NCI-H187 (cell line): ENCODE results near the gene FADS6.

Source experiments
- DNase-seq, 2 experiments: peaks; one replicate each; lab custom pipeline; 2025; lab: John Stamatoyannopoulos, UW

Gene FADS6

DNA sequence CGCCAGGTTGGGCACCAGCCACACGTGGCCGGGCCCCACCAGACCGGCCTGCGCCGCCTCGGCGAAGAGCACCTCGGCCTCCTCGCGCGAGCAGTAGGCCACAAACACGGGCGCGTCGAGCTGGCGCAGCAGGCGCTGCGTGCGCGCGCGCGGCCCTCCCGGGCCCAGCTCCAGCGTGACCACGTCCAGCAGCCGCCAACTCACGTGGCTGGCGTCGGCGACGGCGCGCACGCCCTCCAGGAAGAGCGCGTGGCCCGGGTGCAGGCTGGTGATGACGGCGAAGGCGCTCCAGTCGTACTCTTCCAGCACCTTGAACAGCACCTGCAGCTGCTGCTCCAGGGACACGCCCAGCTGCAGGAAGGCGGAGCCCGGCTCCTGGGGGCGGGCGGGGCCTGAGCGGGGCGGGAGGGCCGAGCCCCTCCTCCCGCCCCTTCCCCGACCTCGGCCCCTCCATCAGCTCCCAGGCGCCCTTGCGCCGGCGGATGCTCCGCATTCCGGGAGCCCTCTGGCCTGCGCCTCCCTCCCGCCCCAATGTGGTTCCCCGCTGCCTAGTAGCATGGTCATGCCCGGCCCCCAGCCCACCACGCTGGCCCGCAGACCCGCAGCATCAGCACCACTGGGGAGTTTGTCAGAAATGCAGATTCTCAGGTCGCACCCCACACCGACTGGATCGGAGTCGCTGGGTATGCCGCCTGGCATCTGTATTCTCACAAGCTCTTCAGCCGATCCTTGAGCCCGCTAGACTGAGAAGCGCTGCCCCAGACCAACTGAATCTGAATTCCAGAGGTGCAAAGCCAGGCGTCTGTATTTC lies 41.0 kb downstream of the FADS6 start:
- no peak for DNase-seq

DNA sequence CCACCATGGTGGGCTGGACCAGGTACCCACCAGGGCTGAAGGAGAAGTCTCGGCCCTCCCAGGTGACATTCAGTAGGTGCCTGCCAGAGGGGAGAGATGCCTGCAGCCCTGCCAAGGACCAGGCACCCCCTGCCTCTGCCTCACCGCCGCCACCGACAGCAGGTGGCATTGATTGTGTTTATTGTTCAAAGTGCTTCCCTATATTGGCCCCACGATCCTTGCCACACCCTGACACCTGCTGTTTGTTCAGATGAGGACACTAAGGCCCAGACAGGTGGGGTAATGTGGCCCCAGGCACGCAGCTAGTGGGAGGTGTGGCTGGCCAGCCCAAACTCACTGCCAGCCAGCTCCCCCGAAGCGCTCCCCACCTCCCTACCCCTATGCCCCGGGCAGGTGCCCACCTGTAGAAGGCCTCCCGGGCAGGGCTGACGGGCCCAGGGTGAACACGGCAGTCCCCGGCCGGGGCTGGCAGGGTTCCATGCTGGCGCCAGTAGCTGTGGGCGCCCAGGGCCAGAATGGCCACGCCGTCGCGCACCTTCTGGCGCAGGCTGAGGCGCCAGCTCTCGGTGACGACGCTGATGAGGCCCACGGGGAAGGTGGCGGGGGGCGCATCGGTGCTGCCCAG lies 41.7 kb downstream of the FADS6 start:
- peak; percentile 18 to 52 for DNase-seq

DNA sequence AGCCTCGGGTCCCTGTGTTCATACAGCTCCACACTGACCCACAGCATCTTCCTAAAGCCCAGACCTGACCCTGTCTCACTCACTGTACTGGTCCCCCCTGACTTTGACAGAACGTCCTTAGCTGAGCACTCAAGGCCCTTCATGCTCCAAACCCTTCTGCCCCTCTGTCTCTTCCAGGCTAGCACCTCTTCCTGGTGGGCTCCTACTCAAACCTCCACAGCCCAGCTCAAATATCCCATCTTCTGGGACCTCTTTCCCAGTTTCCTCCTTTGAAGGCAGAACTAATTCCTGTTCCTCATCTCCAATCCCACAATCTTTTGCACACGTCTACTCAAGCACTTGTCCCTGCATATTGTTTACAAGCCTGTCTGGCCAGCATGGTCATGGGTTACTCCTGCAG lies 42.5 kb downstream of the FADS6 start:
- no peak for DNase-seq

DNA sequence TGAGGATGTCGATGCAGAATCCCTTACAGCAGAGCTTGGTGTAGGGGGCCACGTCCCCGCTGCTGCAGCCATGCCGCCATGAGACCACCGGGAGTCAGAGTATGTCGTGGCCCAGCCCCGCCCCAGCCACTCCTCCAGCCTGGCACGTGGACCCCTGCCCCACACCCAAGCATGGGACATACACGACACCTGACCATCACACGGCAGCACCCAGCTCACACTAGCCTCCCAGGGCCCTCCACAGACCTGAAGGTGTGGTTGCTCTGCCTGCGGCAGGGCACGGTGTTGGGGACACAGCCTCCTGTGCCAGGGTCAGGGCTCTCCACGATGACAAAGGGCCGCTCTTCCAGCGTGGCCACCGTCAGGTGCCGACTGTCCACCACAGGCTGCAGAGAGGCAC lies 43.1 kb downstream of the FADS6 start:
- no peak for DNase-seq

DNA sequence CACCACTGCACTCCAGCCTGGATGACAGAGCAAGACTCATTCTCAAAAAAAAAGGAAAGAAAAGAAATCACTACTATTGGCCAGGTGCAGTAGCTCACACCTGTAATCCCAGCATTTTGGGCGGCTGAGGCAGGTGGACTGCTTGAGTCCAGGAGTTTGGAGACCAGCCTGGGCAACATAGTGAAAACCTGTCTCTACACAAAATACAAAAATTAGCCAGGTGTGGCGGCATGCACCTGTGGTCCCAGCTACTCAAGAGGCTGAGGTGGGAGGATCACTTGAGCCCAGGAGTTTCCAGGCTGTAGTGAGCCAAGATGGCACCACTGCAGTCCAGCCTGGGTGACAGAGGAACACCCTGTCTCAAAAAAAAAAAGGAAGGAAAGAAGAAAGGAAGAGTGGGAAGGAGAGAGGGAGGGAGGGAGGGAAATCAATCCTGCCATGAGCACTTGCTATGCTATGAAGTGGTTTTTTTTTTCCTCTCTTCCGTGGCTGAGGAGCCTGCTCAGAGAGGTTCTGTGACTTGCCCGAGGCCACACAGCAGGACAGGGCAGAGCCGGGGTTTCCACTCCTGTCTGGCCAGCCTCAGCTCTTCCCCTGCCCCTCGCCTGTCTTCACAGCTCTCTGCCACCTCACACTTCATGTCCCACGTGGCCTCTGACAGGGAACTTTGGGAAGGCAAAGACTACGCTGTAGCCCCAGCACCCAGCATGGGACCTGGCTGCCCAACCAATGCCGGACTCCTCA lies 44.6 kb downstream of the FADS6 start:
- DNase-seq: no peak

DNA sequence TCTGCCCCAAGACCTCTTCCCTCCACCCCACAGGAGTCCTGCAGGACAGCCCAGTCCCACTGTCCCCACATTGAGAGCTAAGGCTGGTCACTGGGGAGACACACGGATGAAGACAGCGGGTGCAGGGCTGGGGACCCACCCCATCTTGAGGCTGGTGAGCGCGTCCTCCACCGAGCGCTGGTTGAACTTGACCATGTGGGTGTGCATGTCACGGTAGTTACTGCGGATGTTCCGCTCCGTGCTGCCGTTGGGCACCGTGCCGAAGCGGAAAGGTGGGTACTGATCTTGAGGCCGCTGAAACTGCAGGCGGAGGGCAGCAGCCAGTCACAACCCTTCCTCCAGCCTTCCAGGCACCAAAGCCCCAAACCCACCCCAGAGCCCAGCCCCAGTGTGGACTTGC lies 46.8 kb downstream of the FADS6 start:
- no peak for DNase-seq

DNA sequence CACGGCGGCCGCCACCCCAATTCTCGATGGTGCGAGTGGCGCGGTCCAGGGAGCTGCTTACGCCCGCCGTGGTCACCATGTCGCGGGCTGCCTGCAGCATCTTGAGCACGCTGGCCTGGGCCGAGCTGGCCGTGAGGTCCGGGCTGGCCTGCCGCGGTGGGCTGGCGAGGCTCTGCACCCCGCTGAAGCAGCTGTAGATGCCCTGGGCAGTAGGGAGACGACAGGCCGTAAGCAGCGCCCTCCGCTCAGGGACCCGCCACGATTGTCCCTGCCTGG lies 50.1 kb downstream of the FADS6 start:
- DNase-seq: no peak

DNA sequence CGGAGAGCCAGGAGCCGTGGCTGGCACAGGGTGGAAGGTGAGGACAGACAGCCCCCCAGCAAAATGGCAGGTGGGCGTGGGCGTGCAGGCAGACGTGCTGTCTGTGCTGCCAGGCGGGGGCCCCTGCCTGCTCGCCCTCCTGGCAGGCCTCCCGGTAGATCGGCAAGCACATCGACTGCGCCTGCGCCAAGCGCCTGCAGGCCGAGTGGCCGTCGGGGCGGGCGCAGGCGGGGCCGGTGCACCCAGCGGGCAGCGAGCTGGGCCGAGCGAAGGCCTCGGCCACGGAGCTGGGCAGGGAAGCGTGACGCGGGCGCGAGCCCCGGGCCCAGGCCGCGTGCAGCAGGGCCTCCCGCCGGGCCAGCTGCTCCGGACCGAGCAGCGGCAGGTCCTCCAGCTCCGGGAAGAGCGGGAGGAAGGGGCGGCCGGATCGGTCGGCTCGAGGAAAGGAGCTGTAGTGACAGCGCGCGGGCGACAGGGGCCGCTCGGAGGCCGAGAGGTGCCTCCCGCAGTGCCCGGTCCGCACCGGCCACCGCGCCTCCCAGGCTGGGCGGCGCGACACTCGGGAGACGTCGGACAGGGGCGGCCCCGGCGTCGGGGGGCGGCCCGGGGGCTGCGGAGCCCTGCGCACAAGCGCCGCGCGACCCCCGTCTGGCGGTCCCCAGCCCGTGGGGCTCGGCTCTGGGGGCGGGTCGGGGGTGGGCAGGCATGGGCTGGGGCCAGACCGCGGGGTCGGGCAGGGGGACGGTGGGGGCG lies 50.7 kb downstream of the FADS6 start:
- DNase-seq: peak in 1 of 2 experiments; percentile 17

DNA sequence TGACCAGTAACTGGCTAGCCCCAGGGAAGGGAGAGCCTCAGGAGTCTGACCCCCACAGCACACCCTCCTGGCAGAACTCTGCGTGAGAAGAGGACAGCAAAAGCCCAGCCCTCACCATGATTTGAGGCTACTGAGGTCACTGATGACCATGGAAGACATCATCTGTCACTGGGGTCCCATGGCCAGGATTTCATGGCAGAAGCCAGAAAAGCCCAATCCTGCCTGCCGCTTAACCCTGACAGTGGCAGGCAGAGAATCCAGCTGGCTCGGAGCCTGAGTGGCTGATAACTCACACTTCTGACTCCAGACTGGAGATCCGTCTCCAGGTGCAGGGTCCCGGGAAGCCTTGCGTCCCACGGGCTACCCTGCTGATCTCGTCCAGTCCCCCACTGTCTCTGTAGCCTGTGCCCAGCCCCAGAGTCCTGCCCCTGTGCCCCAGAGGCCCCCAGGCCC lies 51.3 kb downstream of the FADS6 start:
- DNase-seq: no peak

DNA sequence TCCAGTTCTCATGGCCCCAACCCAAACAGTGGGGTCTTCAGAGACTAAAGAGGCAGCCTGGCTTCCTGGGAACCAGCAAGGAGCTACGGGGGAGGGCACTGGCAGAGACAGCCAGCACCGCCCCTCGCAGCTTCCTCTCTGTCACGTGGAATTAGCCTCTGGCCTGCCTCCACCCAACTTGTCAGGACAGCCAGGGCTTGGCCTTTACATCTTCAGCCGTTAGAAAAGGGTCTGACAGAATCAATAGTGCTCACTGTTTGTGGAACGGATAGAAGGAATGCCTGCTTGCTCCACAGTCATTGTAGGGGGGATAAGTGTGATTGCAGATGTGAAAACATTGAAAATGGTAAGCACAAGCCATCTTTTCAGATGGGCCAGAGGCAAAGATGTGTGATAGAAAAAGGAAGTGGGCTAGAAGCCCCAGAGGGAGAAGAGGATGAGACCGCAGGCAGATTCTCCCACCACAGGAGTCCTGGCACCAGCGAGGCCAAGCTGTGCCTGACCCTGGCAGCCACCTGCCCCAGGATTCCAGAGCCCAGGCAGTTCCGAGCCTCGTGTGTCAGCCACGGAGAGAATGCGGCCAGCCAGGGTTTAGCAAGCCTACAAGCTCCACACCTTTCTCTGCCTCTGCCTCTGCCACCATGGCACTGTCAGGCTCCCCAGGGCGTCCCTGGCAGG lies 52.3 kb downstream of the FADS6 start:
- DNase-seq: no peak

DNA sequence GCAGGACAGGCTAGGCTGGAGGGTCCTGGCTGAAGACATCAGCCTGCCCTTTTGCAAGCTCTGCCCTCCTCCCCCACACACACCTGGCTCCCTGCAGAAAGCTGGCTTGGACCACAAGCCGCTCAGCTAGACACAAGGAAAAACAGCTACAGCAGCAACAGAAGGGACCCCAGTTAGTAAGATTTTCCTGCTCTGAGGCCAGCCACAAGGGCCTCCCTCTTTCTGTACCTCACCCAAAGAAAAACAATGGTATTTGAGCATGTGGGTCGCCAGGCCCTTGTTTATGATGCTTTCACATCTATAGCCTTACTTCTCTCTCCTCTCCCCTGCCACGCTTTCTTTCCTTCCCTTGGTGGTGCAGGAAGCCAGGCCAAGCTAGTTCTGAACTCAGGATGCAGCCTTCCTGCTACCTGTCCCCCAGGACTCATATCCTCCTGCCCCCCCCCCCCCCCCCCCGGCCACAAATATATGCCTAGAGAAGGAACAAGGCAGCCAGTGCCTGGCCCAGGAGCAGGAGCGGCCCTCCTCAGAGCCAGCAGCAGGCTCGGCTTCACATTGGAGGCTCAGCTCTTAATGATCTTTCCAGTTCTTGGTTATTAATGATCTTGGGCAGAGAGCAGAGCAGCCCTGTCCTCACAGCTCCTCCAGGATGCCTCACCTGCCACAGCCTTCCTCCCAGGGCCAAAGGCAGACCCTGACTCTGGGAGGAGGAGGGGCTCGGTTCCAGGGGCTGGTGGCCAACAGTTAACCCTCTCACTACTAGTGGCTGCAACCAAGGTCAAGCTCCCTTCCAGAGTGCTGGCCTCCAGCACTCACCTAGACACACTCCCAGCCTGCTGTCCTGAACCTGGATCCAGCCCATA lies 53.2 kb downstream of the FADS6 start:
- no peak for DNase-seq

DNA sequence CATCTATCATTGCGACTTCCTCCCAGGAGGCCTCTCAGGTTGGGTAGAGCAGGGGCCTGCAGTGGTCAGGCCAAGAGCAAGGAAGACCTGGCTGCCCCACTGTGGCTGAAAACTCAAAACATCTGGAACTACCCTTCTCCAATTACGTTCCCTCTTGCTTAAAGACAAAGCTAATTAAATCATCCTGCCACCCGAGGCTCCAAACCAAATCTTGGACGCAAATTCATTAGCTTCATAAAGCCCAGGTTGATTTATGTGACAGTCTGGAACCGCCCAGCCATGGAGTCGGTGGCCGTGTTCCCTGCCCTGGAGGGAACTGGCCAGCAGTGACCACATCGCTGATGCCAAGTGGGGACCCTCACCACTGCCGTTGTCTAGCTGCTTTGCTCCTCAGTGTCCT lies 55.2 kb downstream of the FADS6 start:
- DNase-seq: no peak

DNA sequence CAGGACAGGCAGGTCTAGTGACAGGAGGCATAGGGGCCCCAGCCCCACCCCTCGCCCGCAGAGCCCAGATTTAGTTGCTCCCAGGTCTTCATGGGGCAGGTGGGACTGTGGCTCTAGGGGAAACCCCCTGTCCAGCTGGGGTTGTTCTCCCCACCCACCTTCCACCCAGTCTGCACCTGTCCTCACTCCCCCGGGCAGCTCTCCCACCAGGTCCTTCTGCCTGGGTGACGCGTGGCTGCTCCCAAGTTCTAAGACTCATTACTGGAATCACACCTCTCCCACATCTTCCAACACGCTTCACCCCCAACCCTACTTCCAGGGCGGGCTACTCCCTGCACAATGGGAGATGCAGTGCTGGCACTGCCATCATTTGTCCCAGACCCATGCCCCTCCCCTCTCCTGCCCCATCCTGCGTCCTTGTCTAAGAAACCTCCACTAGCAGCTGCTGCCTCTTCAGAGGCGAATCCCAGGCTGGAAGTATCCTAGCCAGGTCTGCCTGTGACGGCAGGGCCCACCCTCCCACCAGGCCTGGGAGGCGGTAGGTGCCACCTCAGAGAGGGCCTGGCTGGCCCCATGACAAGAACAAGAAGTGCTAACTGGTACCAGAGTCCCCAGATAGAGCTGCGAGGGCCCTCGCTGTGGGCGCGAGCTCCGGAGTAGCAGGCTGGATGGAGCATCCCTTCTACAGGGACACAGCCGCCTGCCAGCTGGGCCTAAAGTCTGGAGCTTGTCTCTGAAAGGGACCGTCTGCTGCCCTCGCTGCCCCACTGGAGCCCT lies 56.6 kb downstream of the FADS6 start:
- no peak for DNase-seq

DNA sequence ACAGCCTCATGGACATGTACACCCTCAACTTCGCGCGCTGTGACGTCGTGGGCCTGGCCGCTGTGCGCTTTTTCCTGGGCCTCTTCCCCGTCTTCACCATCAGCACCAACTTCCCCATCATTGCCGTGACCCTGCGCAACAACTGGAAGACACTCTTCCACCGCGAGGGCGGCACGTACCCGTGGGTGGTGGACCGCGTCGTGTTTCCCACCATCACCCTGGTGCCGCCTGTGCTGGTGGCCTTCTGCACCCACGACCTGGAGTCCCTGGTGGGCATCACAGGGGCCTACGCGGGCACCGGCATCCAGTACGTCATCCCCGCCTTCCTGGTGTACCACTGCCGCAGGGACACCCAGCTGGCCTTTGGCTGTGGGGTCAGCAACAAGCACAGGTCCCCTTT lies 57.2 kb downstream of the FADS6 start:
- DNase-seq: no peak

DNA sequence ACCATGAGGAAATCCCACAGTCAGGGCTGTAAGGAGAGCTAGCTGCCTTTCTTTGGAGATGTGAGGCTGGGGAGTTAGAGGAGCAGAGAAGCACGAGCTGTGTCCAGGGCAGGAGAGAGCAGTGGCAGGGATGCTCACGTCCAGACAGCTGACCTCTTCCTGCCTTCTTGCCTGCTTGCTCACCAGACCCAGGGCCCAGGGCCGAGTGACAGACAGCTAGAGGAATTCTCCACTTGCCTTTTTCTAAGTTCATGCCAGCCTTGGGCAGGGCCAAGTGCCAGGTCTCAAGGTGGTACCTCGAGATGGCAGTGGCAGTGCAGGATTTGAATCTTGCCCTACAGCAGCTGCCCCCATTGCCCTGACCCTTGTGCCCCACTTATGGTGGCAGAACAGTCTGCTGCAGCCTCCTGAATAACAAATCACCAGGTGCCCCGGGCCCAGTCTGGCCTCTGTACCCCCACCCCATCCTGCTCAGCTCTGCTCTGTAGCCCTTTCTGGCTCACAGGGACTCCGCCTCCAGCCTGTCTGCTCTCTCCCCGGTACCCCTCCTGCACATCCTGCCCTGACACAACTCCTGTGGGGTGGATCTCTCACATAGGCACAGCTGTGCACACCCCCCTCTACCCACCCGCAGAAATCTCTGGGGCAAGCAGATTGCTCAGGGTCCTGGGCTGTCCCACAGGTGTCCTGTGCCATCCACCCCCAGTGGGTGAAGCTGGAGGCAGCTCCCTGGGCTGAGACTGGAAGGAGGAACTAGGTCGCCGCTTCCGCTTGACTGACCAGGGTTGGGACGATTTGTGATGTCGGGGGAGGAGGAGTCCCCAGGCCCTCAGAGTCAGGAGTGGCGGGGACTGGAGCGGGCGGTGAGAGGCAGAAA lies 59.7 kb downstream of the FADS6 start:
- DNase-seq: no peak

DNA sequence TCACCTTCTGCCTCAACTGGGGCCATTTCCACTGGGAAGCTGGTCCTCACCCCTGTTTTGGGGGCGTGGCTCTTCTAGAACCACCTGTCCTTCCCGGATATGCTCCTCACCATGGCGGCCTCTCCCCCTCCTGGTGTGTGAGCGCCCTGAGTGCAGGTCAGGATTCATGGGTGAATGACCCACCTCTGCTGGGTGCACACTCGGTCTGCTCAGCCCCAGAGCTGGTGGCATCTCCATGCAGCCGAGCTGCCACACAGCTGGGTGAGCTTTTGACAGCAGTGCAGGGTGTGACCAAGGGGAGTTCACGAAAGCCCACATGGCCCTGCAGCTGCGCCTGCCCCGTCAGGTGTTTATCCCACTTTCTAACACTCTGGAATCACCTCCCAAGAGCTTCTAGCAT lies 61.0 kb downstream of the FADS6 start:
- DNase-seq: no peak

DNA sequence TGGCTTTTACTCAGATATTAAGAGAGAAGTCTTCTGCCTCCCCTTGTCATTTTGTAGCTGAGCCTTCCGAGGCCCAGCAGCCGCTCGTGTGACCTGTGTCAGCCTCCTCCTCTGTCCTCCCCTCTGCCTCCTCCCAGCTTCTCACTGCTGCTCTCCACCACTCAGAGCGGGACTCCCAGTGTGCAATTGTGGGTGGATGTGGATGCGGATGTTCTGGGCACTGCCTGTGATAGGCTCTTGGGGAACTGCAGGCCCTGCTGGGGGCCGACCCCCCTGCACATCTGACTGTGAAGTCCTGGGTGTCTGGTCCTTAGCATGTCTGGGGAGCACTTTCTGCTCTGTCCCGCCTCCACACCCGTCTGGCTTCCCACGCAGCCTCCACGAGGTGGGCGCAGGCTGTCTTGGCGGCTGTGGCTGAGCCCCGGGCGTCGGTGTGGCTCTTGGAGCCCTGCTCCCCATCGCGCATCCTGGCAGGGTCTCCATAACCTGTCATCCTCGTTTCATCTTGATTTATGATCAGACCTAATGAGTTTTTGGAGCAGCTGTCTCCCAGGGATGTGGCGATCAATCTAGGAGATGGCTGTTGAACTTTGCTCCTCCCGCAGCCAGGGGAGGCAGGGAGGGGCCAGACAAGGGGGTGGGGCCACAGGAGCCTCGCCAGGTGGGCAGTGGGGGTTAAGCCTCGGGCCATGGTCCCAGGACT lies 61.8 kb downstream of the FADS6 start:
- no peak for DNase-seq

DNA sequence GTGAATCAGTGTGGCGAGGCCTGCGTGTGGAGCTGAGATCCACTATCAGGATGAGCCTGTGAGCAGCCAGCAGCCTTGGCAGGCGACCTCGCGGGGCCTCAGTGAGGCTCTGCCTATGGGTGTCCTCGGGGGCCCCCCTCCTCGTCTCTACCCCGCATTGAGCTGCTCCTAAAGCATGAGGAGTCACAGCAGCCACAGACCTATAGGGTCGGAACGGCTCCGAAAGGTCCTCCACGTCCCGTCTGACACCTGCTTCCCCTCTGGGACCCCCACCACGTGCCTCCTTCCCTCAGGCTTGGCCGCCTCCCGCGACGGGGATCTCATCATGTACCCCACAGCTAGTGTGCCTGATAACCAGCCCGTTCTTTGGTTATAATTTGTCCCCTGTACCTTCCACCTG lies 62.6 kb downstream of the FADS6 start:
- no peak for DNase-seq

DNA sequence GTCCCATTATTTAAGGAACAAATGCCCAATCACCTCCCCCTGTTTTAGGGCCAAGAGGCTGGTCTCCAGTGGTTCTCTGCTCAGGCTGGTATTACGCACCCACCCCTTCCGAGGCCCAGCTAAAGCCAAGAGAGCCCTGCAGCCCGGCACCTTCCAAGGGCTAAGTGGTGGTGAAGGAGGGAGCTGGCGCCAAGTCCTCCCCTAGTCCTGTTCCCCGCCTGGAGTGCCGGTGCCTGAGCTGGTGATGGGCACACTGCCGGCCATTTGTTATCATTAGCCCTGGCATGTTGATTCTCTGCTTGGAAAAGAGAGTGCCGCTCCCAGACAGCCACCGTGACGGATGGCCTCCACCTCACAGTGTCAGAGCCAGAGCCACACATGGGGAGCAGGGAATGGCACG lies 65.6 kb downstream of the FADS6 start:
- DNase-seq: no peak
